Measurements from ENCODE around the gene FAM229A. TPM values are rescaled to one million over a fixed set of nuclear protein-coding genes. Genes with fewer than 3 reads are reported as not detected.

Gene FAM229A
- total RNA-seq, 3 donors from 2014 or later (not counting 1 experiment from before 2014, with no cell fraction given) = 18.3 to 23.5 (median 21.0) TPM

GRCh38 chr1:32311709-32312393 is 50.4 kb downstream of the FAM229A start:
- Histone ChIP-seq H3K9me3 (ENCODE audit: control insufficient read depth, insufficient read depth, low read length) (no peaks in the 10 kb centered on the region), H3K27me3 (ENCODE audit: control insufficient read depth, insufficient read depth, low read length) (no peaks in the 10 kb centered on the region), H3K27ac (ENCODE audit: low read length) (no peak overlapping the region), H3K4me1 (ENCODE audit: control insufficient read depth, insufficient read depth, low read length) (no peaks in the 10 kb centered on the region), H3K4me3 (ENCODE audit: low read length) (no peak overlapping the region), H3K36me3 (ENCODE audit: control insufficient read depth, insufficient read depth, low read length) (peaks cover 8% of the 10 kb centered on the region)
- no peaks in the 10 kb centered on the region for H3K27me3 Mint-ChIP-seq (ENCODE audit: low read depth in 2 of 2)
- ATAC-seq (no peak), DNase-seq (no peak)
- peaks cover 4% of the 10 kb centered on the region for H3K36me3 Mint-ChIP-seq
- intact Hi-C loops (cut with micrococcal nuclease) = no loop called here
- H3K27ac Mint-ChIP-seq = peak overlapping the region; percentile 50 to 73
- TF ChIP-seq, protein P1, sequence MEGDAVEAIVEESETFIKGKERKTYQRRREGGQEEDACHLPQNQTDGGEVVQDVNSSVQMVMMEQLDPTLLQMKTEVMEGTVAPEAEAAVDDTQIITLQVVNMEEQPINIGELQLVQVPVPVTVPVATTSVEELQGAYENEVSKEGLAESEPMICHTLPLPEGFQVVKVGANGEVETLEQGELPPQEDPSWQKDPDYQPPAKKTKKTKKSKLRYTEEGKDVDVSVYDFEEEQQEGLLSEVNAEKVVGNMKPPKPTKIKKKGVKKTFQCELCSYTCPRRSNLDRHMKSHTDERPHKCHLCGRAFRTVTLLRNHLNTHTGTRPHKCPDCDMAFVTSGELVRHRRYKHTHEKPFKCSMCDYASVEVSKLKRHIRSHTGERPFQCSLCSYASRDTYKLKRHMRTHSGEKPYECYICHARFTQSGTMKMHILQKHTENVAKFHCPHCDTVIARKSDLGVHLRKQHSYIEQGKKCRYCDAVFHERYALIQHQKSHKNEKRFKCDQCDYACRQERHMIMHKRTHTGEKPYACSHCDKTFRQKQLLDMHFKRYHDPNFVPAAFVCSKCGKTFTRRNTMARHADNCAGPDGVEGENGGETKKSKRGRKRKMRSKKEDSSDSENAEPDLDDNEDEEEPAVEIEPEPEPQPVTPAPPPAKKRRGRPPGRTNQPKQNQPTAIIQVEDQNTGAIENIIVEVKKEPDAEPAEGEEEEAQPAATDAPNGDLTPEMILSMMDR (IDR thresholded peaks at IDR 0.05) = no peak
- WGBS (ENCODE audit: insufficient coverage) = 82% methylated on average over 2 of the region's 2 CpGs
- no peak overlapping the region for H3K4me3 Mint-ChIP-seq
- peaks cover 52 to 57% of the 10 kb centered on the region in 2 donors for H3K4me1 Mint-ChIP-seq
- H3K9me3 Mint-ChIP-seq = no peaks in the 10 kb centered on the region

Other genes with a start within 250 kb of the FAM229A start
- 10 to 100 TPM; 26.0 to 36.0 (median 33.3) TPM for gene TXLNA, start 182.8 kb downstream of the FAM229A start, total RNA-seq
- gene CCDC28B, start 161.9 kb downstream of the FAM229A start, total RNA-seq = 10 to 100 TPM; 19.3 to 30.6 (median 19.8) TPM
- 1 to 10 TPM; 1.8 to 3.5 (median 3.3) TPM for gene IQCC, start 156.8 kb downstream of the FAM229A start, total RNA-seq
- gene DCDC2B, start 153.4 kb downstream of the FAM229A start, total RNA-seq = not detected
- gene TMEM234, start 140.1 kb downstream of the FAM229A start, total RNA-seq = 10 to 100 TPM; 22.2 to 27.1 (median 24.7) TPM
- 100 to 1,000 TPM; 107 to 126 (median 110) TPM for gene EIF3I, start 140.1 kb downstream of the FAM229A start, total RNA-seq
- 1 to 10 TPM in 1 of 3 donors, under 1 TPM in 2; 0.54 to 1.3 (median 0.80) TPM for gene FAM167B, start 115.3 kb downstream of the FAM229A start, total RNA-seq
- gene LCK, start 111.2 kb downstream of the FAM229A start, total RNA-seq = 100 to 1,000 TPM; 180 to 227 (median 215) TPM
- gene HDAC1, start 70.4 kb downstream of the FAM229A start, total RNA-seq = 100 to 1,000 TPM; 110 to 133 (median 125) TPM
- 10 to 100 TPM; 21.7 to 26.1 (median 21.8) TPM for gene MARCKSL1, start 26.3 kb downstream of the FAM229A start, total RNA-seq
- 1 to 10 TPM; 1.2 to 3.7 (median 1.4) TPM for gene TSSK3, start 54 bp upstream of the FAM229A start, total RNA-seq
- 100 to 1,000 TPM; 150 to 203 (median 174) TPM for gene BSDC1, start 32.0 kb upstream of the FAM229A start, total RNA-seq
- gene ZBTB8B, start 102.6 kb upstream of the FAM229A start, total RNA-seq = not detected
- under 1 TPM; 0.16 to 0.50 (median 0.33) TPM for gene ZBTB8A, start 176.9 kb upstream of the FAM229A start, total RNA-seq

Measured in natural killer cell (primary cell).